Measurements from ENCODE around the gene ABCA1.
"Not testable (repeated sequence)": the region's sequence is repeated elsewhere in the genome, so short reads cannot be mapped to it uniquely, and the experiment has no call there.

The ABCA1 gene

DNA sequence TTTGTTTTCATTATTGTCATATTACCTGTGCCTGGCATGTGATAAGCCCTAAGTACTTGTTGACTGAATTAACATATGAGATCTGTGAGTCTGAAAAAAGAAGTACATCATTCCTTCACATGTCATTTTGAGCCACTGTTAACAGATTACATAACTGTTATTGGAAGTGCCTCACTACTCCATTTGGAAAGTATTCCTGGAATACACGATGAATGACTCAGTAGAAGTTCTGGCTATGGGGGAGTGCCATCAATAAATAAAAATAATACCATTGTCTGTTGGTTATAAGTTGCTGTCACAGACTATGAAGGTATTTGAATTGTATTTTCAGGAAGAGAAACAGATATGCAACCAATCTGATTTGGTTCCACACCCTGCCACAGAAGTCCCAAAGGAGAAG, 151.2 kb downstream of the ABCA1 start:
- no CpG with 5 or more reads among the region's 1 CpG for WGBS, 2 experiments (ENCODE audit: insufficient coverage in 2 of 2)
- H3K4me3 ChIP-seq (ENCODE audit: extremely low read depth, insufficient read depth, low read length, poor library complexity, severe bottlenecking): no peak overlapping the region
- H3K27ac ChIP-seq (ENCODE audit: low read depth, low read length, severe bottlenecking): no peak overlapping the region
- no peaks in the 10 kb centered on the region for H3K4me1 ChIP-seq (ENCODE audit: control insufficient read depth, insufficient read depth, low read length, poor library complexity, severe bottlenecking)
- H3K9me3 ChIP-seq (ENCODE audit: control insufficient read depth, low read length): no peaks in the 10 kb centered on the region
- no peaks in the 10 kb centered on the region for H3K36me3 ChIP-seq (ENCODE audit: control insufficient read depth, insufficient read depth, low read length)

DNA sequence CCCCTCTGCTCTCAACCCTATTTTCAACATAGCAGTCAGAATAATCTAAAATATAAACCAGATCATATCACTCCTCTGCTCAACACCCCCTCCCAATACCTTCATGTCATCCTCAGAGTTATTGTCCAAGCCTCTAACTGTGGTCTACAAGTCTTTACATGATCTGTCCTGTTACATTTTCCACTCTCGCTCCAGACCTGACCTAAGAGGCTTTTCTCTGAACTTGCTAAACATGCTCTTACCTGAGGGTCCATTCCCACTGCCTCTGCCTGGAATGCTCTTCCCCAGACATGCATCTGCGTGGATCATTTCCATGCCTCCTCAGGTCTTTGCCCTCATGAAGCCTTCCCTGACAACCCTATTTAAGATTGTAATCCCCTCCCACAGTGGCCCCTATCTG, 152.0 kb downstream of the ABCA1 start:
- 88 to 93% methylated on average over 2 of the region's 2 CpGs for WGBS, 2 experiments (ENCODE audit: insufficient coverage in 2 of 2)
- H3K4me3 ChIP-seq (ENCODE audit: extremely low read depth, insufficient read depth, low read length, poor library complexity, severe bottlenecking): no peak overlapping the region
- H3K4me1 ChIP-seq (ENCODE audit: control insufficient read depth, insufficient read depth, low read length, poor library complexity, severe bottlenecking): no peaks in the 10 kb centered on the region
- H3K36me3 ChIP-seq (ENCODE audit: control insufficient read depth, insufficient read depth, low read length): no peaks in the 10 kb centered on the region
- no peaks in the 10 kb centered on the region for H3K9me3 ChIP-seq (ENCODE audit: control insufficient read depth, low read length)
- H3K27ac ChIP-seq (ENCODE audit: low read depth, low read length, severe bottlenecking): no peak overlapping the region

DNA sequence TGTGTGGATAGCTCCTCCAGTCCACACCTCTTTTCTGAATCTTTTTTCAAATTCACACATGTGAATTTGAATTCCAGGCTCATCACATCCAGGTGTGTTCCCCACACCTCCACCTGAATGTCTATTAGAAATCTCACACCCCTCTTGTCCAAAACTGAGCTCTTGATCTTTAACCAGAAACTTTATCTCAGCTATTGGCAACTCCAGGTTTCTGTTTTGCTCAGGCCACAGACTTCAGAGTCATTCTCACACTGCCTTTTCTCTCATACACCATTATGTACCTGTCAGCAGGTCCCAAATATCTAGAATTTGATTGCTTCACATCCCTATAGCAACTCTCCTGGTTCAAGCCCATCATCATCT, 152.4 kb downstream of the ABCA1 start:
- Histone ChIP-seq H3K4me1 (ENCODE audit: control insufficient read depth, insufficient read depth, low read length, poor library complexity, severe bottlenecking) (no peaks in the 10 kb centered on the region), H3K9me3 (ENCODE audit: control insufficient read depth, low read length) (no peaks in the 10 kb centered on the region), H3K36me3 (ENCODE audit: control insufficient read depth, insufficient read depth, low read length) (no peaks in the 10 kb centered on the region), H3K4me3 (ENCODE audit: extremely low read depth, insufficient read depth, low read length, poor library complexity, severe bottlenecking) (no peak overlapping the region), H3K27ac (ENCODE audit: low read depth, low read length, severe bottlenecking) (no peak overlapping the region)

DNA sequence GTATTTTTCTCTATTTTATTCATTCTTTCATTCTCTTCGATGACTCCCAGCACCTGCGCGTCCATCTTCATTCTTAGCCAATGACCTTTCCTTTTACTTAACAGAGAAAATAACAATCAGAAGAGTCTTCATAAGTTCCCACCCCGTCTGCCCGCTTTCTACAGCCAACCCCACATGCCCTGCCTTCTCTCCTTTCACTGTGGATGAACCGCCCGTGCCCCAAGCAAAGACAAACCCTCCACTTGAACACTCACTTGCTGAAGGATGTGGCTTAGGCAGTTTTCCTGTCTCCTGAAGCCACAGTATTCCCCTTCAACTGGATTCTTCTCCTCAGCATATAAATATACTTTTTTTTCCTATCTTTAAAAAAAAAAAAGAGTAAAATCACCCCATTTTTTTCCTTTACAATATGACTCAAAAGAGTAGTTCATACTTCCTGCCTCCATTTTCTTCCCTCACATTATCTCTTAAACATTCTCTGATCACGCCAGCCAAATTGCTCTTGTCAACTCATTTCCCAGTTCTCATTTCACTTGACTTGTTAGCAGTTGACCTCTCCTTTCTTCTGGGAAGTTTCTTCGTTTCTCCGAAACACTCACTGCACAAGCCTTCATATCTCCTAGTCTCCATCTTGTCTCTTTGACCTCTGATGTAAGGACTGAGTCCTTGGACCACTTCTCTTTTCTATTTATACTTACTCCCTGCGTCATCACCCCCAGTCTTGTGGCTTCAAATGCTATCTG, 153.0 kb downstream of the ABCA1 start:
- Histone ChIP-seq H3K9me3 (ENCODE audit: control insufficient read depth, low read length) (no peaks in the 10 kb centered on the region), H3K4me1 (ENCODE audit: control insufficient read depth, insufficient read depth, low read length, poor library complexity, severe bottlenecking) (no peaks in the 10 kb centered on the region), H3K27ac (ENCODE audit: low read depth, low read length, severe bottlenecking) (no peak overlapping the region), H3K36me3 (ENCODE audit: control insufficient read depth, insufficient read depth, low read length) (no peaks in the 10 kb centered on the region), H3K4me3 (ENCODE audit: extremely low read depth, insufficient read depth, low read length, poor library complexity, severe bottlenecking) (no peak overlapping the region)
- WGBS, 2 experiments (ENCODE audit: insufficient coverage in 2 of 2): 94% methylated on average over 8 to 11 of the region's 11 CpGs

DNA sequence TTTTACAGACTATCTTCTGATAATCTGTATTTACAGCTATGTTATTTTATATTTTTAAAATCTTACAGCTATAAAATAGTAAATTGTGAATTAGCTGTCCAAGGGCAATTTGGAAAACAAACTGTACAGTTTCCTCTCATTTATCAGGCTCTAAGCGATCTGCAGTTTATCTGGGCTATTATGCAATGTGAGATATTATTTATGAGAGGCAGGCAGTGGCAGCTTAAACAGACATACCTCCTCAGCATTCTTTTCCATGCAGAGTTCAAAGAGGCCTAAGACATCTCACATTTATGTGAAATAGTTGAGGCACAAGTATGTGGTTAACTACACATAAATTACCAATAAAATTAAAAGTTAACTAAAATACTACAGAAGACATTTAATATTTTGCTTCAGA, 153.8 kb downstream of the ABCA1 start:
- Histone ChIP-seq H3K4me1 (ENCODE audit: control insufficient read depth, insufficient read depth, low read length, poor library complexity, severe bottlenecking) (no peaks in the 10 kb centered on the region), H3K27ac (ENCODE audit: low read depth, low read length, severe bottlenecking) (no peak overlapping the region), H3K9me3 (ENCODE audit: control insufficient read depth, low read length) (no peaks in the 10 kb centered on the region), H3K4me3 (ENCODE audit: extremely low read depth, insufficient read depth, low read length, poor library complexity, severe bottlenecking) (no peak overlapping the region), H3K36me3 (ENCODE audit: control insufficient read depth, insufficient read depth, low read length) (no peaks in the 10 kb centered on the region)
- no CpG with 5 or more reads among the region's 1 CpG for WGBS, 2 experiments (ENCODE audit: insufficient coverage in 2 of 2)

DNA sequence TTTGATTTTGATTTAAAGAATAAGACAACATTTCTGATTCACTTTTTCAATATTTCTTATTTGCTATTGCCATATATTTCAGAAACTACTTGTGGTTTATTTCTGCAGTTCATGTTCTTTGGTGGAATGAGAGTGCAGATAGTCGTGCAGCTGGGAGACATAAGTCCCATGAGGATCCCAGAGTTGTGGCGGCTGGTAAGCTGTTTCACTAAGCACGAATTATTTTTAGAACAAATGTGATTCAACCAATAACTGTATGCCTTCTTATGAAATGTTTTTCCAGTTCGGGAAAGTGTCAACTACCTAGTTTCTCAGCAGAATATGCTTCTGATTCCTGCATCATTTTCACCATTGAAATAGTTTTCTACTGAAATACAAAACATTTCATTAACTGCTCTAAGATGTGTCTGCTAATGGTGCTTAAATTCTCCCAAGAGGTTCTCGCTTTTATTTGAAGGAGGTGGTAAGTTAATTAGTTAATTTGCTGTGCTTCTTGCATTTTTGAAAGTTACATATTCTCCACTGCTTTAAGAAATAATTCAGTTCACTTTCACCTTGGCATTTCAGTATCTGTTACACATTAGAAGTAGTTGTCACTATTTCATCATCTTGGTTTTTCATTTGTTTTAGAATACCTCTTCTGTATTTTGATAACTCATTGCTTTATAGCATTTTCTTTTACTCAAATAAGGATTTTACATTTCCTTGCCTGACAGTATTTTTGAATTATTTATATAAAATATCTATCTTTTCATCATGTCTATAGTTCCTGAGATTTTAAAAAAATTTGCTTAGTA, 155.0 kb downstream of the ABCA1 start:
- no peaks in the 10 kb centered on the region for H3K9me3 ChIP-seq (ENCODE audit: control insufficient read depth, low read length)
- no peaks in the 10 kb centered on the region for H3K36me3 ChIP-seq (ENCODE audit: control insufficient read depth, insufficient read depth, low read length)
- 100% methylated on average over 1 to 2 of the region's 5 CpGs for WGBS, 2 experiments (ENCODE audit: insufficient coverage in 2 of 2)
- no peaks in the 10 kb centered on the region for H3K4me1 ChIP-seq (ENCODE audit: control insufficient read depth, insufficient read depth, low read length, poor library complexity, severe bottlenecking)
- no peak overlapping the region for H3K4me3 ChIP-seq (ENCODE audit: extremely low read depth, insufficient read depth, low read length, poor library complexity, severe bottlenecking)
- H3K27ac ChIP-seq (ENCODE audit: low read depth, low read length, severe bottlenecking): no peak overlapping the region

DNA sequence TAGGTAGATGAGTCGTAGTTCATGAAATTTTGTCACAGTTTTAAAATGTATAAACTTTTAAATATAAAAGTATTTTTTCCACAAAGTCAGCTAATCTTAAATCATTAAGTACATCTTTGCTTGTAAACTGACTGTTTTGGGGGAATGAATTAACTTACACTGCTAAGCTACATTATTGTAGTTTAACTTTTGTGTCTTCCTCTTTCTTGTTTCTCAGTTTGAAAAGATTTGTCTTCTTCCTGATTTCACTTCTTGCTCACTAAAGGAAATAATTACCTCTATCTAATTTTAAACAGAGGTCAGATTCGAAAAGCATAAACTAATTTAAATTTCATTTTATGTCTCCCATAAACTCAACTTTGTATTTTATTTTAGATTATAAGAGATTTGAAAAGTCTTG, 158.3 kb downstream of the ABCA1 start:
- no peak overlapping the region for H3K4me3 ChIP-seq (ENCODE audit: extremely low read depth, insufficient read depth, low read length, poor library complexity, severe bottlenecking)
- H3K36me3 ChIP-seq (ENCODE audit: control insufficient read depth, insufficient read depth, low read length): no peaks in the 10 kb centered on the region
- no CpG with 5 or more reads among the region's 2 CpGs for WGBS, 2 experiments (ENCODE audit: insufficient coverage in 2 of 2)
- H3K4me1 ChIP-seq (ENCODE audit: control insufficient read depth, insufficient read depth, low read length, poor library complexity, severe bottlenecking): no peaks in the 10 kb centered on the region
- no peaks in the 10 kb centered on the region for H3K9me3 ChIP-seq (ENCODE audit: control insufficient read depth, low read length)
- no peak overlapping the region for H3K27ac ChIP-seq (ENCODE audit: low read depth, low read length, severe bottlenecking)

DNA sequence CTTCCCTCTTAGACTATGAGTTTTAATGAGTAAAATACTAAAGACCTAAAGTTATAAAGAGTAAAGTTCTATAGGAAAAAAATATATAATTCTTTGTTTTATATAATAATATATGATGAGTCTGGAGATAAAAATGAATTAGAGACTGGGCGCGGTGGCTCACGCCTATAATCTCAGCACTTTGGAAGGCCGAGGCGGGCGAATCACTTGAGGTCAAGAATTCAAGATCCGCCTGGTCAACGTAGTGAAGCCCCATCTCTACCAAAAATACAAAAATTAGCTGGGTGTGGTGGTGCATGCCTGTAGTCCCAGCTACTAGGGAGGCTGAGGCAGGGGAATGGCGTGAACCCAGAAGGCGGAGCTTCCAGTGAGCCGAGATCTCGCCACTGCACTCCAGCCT, 158.9 kb downstream of the ABCA1 start:
- not testable (repeated sequence) for H3K36me3 ChIP-seq (ENCODE audit: control insufficient read depth, insufficient read depth, low read length); H3K9me3 ChIP-seq (ENCODE audit: control insufficient read depth, low read length); H3K27ac ChIP-seq (ENCODE audit: low read depth, low read length, severe bottlenecking); H3K4me3 ChIP-seq (ENCODE audit: extremely low read depth, insufficient read depth, low read length, poor library complexity, severe bottlenecking); H3K4me1 ChIP-seq (ENCODE audit: control insufficient read depth, insufficient read depth, low read length, poor library complexity, severe bottlenecking)
- WGBS, 2 experiments (ENCODE audit: insufficient coverage in 2 of 2): no CpG with 5 or more reads among the region's 12 CpGs

DNA sequence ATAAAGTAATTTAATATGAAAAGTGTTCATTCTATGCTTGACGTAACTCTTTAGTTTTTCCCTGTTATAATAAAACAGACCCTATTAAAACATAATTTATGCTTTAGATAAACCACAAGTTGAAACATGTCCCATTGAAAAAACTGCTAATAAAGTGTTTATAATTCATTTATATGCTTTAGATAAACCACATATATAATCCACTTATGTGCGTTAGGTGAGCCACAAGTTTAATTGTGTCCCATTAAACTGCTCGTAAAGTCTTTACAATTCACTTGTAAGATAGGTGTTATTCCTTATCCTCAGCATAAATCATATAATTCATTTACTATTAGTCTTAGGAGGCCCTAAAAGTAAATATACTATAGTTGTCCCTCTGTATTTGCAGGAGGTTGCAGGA, 160.4 kb downstream of the ABCA1 start:
- H3K27ac ChIP-seq (ENCODE audit: low read depth, low read length, severe bottlenecking): no peak overlapping the region
- no peaks in the 10 kb centered on the region for H3K9me3 ChIP-seq (ENCODE audit: control insufficient read depth, low read length)
- no peaks in the 10 kb centered on the region for H3K4me1 ChIP-seq (ENCODE audit: control insufficient read depth, insufficient read depth, low read length, poor library complexity, severe bottlenecking)
- WGBS, 2 experiments (ENCODE audit: insufficient coverage in 2 of 2): no CpG with 5 or more reads among the region's 3 CpGs
- H3K4me3 ChIP-seq (ENCODE audit: extremely low read depth, insufficient read depth, low read length, poor library complexity, severe bottlenecking): no peak overlapping the region
- no peaks in the 10 kb centered on the region for H3K36me3 ChIP-seq (ENCODE audit: control insufficient read depth, insufficient read depth, low read length)

DNA sequence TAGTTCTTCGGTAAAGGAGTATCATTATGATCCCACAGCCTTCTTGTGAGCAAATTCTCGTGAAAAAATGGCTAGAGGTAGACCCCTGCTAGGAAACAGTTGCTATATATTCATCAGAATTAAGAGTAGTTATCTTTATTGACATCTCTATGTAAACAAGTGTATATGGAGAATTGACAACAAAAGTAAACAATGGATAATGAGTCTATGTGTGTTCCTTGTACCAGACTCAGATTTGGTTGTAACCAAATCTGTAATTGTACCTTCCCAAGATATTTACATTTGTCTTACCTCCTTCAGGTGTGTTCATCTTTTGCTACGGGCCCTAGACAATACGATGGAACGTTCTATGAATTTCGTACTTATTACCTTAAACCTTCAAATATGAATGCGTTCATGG, 161.9 kb downstream of the ABCA1 start:
- 100% methylated on average over 4 to 5 of the region's 7 CpGs for WGBS, 2 experiments (ENCODE audit: insufficient coverage in 2 of 2)
- no peaks in the 10 kb centered on the region for H3K4me1 ChIP-seq (ENCODE audit: control insufficient read depth, insufficient read depth, low read length, poor library complexity, severe bottlenecking)
- H3K36me3 ChIP-seq (ENCODE audit: control insufficient read depth, insufficient read depth, low read length): no peaks in the 10 kb centered on the region
- H3K4me3 ChIP-seq (ENCODE audit: extremely low read depth, insufficient read depth, low read length, poor library complexity, severe bottlenecking): no peak overlapping the region
- H3K27ac ChIP-seq (ENCODE audit: low read depth, low read length, severe bottlenecking): no peak overlapping the region
- H3K9me3 ChIP-seq (ENCODE audit: control insufficient read depth, low read length): no peaks in the 10 kb centered on the region

DNA sequence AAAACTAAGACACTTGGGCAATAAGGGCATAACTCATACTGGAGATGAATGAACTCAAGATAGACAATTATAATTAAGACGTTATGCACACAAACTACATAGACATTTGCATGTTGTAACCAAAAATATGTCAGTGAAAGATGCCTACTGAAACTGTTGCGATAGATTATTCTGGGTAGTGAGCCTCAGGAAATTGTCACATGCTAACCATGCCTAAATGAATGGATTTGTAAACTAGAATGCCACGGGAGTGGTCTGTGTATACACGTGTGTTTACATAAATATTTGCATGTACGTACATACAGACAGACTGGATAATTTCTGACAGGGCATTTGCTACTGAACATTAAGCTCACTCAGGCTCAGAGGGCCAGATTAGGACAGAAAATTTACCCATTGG, 162.8 kb downstream of the ABCA1 start:
- Histone ChIP-seq H3K9me3 (ENCODE audit: control insufficient read depth, low read length) (no peaks in the 10 kb centered on the region), H3K27ac (ENCODE audit: low read depth, low read length, severe bottlenecking) (no peak overlapping the region), H3K36me3 (ENCODE audit: control insufficient read depth, insufficient read depth, low read length) (no peaks in the 10 kb centered on the region), H3K4me1 (ENCODE audit: control insufficient read depth, insufficient read depth, low read length, poor library complexity, severe bottlenecking) (no peaks in the 10 kb centered on the region), H3K4me3 (ENCODE audit: extremely low read depth, insufficient read depth, low read length, poor library complexity, severe bottlenecking) (no peak overlapping the region)
- 93 to 95% methylated on average over 4 of the region's 5 CpGs for WGBS, 2 experiments (ENCODE audit: insufficient coverage in 2 of 2)

Measured in mesodermal cell (in vitro differentiated cells).